Breast epithelium (tissue), 4 donors: ENCODE measurements around the gene CREB3L2. TPM values are rescaled to one million over a fixed set of nuclear protein-coding genes. Genes with fewer than 3 reads are reported as not detected.
A peak's percentile ranks its signal among the peaks of the same experiment; 100 is the strongest.

Experiments
- DNase-seq, 2 donors: peaks; one replicate each; pipeline ENCODE4 v3.0.0-alpha.2; 2019; ENCODE audit warnings: low spot score in 2 of 2
- H3K27ac ChIP-seq, 2 donors: fragments of 200-600 bp; sonication (generic) in 1 of 2; one replicate each; pipeline ENCODE4 v1.5.1; 2016 to 2019; ENCODE audit warnings: mild to moderate bottlenecking in 1 of 2
- H3K27me3 ChIP-seq, 2 donors: fragments of 200-600 bp; sonication (generic) in 1 of 2; one replicate each; pipeline versions ENCODE4 v1.5.1 to v1.6.0; 2017 to 2019; ENCODE audit warnings: control low read depth in 1 of 2, mild to moderate bottlenecking in 1 of 2
- H3K36me3 ChIP-seq: fragments of 200-600 bp; one replicate; pipeline ENCODE4 v1.5.1; 2019
- H3K4me1 ChIP-seq, 2 donors: fragments of 200-600 bp; sonication (generic); one replicate each; pipeline ENCODE4 v1.5.1; 2016 to 2019; ENCODE audit warnings: control low read depth in 1 of 2
- H3K4me3 ChIP-seq, 3 donors: fragments of 200-600 bp; sonication (generic); 1 replicate in 2 of 3; 2 replicates in 1 of 3; pipeline ENCODE4 v1.5.1; 2016 to 2019; ENCODE audit warnings: mild to moderate bottlenecking in 3 of 3, moderate library complexity in 2 of 3
- H3K9me3 ChIP-seq, 2 donors: fragments of 200-600 bp; sonication (generic) in 1 of 2; one replicate each; pipeline ENCODE4 v1.5.1; 2016 to 2019; ENCODE audit warnings: control low read depth in 1 of 2
- POLR2A ChIP-seq: fragments of 450-650 bp; IDR thresholded peaks from one replicate; pipeline ENCODE4 v1.6.1; 2016; ENCODE audit warnings: antibody characterized with exemption, mild to moderate bottlenecking, moderate library complexity
- POLR2AphosphoS5 ChIP-seq, 3 donors: sonication (generic); formaldehyde crosslinking; IDR thresholded peaks; one replicate each; pipeline ENCODE4 v1.6.1; 2017; ENCODE audit warnings: antibody characterized with exemption in 3 of 3
- intact Hi-C: fragments of 100-400 bp; cut with DNase I; formaldehyde crosslinking; loops from one replicate; pipeline ENCODE4 v1.15.1; 2023; ENCODE audit warnings: low total_unique reads
- total RNA-seq, 3 donors: library from RNA; depleted of rRNA; stranded (reverse); fragments of >200 nt; gene quantifications; one replicate each; pipeline ENCODE4 v1.1.0, GENCODE V29; 2016
- TF ChIP-seq, protein P1 (sequence below), 3 donors: fragments of 450-650 bp; IDR thresholded peaks; one replicate each; pipeline ENCODE4 v1.5.1; 2016 to 2017; ENCODE audit warnings: antibody characterized with exemption in 3 of 3, mild to moderate bottlenecking in 3 of 3, moderate library complexity in 3 of 3

CREB3L2 gene
- total RNA-seq, 3 donors from 2014 or later, result 23.0 to 46.5 (median 40.5) TPM

DNA sequence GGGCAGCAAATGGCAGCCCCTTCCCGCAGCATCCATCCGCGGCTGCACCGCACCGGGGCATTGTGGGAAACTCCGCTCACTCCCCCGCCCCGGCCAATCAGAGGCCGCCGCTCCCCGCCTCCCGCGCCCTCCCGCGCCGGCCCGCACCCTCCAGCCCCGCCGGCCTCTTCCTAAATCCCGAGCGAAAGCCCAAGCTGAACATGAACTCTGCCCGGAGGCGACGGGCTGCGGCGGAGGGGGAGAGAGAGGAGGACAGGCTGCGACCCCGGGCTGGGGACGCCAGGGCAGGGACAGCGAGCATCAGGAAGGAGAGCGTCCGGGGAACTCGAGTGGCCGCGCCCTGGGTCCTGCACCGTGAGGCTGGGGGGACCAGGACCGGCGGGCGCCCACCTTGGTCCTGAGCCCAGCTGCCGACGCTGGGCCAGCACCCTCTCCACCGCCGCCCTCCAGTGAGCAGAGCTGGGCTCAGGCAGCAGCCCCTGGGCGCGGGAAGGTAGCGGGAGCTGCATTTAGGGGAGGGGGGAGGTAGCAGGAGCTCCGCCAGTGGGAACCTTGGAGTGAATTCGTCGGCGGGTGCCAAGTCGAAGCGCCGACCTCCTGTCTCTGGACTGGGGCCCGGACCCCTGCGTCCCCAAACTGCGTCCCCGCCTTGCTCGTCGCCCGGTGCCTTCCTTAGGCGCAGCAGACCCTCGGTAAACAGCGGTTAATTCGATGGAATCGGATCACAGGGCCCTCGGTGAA is 154.9 kb downstream of the CREB3L2 start, which contains the start of gene DGKI:
Gene DGKI (minus strand): TSS at position 148 of the 741 bp plus-strand sequence.
- intact Hi-C loops, result no loop called here
- Histone ChIP-seq H3K4me1 (no peaks in the 10 kb centered on the region), H3K4me3 (peak within 1 kb of the TSS; percentile 25 to 66 (median 39)), H3K27ac (no peak within 1 kb of the TSS), H3K9me3 (no peaks in the 10 kb centered on the region), H3K27me3 (peaks cover 3 to 30% of the 10 kb centered on the region in 2 donors), H3K36me3 (no peaks in the 10 kb centered on the region)
- DNase-seq, result no peak
- no peak for TF ChIP-seq POLR2A
- no peak for TF ChIP-seq POLR2AphosphoS5 (IDR thresholded peaks at IDR 0.05)
- TF ChIP-seq, protein P1, sequence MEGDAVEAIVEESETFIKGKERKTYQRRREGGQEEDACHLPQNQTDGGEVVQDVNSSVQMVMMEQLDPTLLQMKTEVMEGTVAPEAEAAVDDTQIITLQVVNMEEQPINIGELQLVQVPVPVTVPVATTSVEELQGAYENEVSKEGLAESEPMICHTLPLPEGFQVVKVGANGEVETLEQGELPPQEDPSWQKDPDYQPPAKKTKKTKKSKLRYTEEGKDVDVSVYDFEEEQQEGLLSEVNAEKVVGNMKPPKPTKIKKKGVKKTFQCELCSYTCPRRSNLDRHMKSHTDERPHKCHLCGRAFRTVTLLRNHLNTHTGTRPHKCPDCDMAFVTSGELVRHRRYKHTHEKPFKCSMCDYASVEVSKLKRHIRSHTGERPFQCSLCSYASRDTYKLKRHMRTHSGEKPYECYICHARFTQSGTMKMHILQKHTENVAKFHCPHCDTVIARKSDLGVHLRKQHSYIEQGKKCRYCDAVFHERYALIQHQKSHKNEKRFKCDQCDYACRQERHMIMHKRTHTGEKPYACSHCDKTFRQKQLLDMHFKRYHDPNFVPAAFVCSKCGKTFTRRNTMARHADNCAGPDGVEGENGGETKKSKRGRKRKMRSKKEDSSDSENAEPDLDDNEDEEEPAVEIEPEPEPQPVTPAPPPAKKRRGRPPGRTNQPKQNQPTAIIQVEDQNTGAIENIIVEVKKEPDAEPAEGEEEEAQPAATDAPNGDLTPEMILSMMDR (IDR thresholded peaks at IDR 0.05), result no peak

DNA sequence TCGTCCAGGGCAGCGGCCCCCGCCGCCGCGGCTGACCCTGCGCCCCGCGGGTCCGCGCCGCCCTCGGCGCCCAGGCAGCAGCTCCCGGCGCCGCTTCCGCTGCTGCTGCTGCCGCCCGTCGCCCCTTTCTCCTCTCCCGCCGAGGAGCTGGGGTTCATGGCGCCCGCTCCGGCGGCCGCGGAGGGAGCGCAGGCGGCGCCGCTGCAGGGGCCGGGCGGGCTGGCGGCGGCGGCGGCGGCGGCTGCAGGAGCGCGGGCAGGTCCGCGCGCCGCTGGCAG is 155.4 kb downstream of the CREB3L2 start:
- TF ChIP-seq, protein P1 (IDR thresholded peaks at IDR 0.05), result no peak
- no peak for TF ChIP-seq POLR2AphosphoS5 (IDR thresholded peaks at IDR 0.05)
- no peak for TF ChIP-seq POLR2A
- no peak overlapping the region for H3K27ac ChIP-seq
- intact Hi-C loops, result no loop called here
- H3K9me3 ChIP-seq, result no peaks in the 10 kb centered on the region
- H3K27me3 ChIP-seq, result peaks cover 3 to 30% of the 10 kb centered on the region in 2 donors
- DNase-seq, result no peak
- H3K4me3 ChIP-seq, result peak overlapping the region; percentile 25 to 66 (median 39)
- no peaks in the 10 kb centered on the region for H3K36me3 ChIP-seq
- no peaks in the 10 kb centered on the region for H3K4me1 ChIP-seq

DNA sequence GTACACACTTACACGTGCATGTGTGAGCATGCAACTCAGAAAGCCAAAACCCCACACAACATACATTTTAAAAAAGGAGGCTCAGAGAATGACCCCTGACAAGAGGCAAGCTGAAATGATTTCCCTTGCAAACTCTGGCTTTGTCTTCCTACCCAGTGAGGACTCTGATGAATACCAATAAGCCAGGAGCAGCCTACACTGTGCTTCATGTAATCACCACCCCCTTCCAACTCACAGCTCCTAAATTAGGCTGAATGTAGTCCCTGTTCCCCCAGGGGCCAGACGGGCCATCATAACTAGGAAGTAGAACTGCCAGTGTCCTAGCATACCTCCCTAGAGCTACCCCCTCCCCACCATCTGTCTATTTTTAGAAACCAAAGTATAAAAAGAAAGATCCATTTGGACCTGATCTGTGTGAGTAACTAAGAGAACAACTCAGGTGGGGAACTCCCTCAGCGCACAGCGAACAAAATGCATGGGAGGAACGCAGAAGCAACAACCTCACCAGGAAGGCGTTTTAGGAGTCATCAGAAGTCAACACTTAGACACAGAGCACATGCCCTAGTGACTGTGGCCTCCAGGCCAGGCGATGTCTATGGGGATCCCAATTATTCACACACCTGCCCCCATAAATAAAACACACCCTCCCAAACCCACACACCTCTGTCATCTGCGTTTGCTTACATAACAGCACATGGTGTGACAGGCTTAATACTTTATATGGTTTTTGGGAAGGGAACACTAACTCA is 157.0 kb downstream of the CREB3L2 start:
- Histone ChIP-seq H3K27me3 (peaks cover 3 to 30% of the 10 kb centered on the region in 2 donors), H3K4me3 (no peak overlapping the region), H3K4me1 (no peaks in the 10 kb centered on the region), H3K9me3 (no peaks in the 10 kb centered on the region), H3K27ac (no peak overlapping the region), H3K36me3 (no peaks in the 10 kb centered on the region)
- TF ChIP-seq POLR2A (no peak), POLR2AphosphoS5 (IDR thresholded peaks at IDR 0.05) (no peak)
- TF ChIP-seq, protein P1 (IDR thresholded peaks at IDR 0.05), result no peak
- no peak for DNase-seq
- intact Hi-C loops, result no loop called here

DNA sequence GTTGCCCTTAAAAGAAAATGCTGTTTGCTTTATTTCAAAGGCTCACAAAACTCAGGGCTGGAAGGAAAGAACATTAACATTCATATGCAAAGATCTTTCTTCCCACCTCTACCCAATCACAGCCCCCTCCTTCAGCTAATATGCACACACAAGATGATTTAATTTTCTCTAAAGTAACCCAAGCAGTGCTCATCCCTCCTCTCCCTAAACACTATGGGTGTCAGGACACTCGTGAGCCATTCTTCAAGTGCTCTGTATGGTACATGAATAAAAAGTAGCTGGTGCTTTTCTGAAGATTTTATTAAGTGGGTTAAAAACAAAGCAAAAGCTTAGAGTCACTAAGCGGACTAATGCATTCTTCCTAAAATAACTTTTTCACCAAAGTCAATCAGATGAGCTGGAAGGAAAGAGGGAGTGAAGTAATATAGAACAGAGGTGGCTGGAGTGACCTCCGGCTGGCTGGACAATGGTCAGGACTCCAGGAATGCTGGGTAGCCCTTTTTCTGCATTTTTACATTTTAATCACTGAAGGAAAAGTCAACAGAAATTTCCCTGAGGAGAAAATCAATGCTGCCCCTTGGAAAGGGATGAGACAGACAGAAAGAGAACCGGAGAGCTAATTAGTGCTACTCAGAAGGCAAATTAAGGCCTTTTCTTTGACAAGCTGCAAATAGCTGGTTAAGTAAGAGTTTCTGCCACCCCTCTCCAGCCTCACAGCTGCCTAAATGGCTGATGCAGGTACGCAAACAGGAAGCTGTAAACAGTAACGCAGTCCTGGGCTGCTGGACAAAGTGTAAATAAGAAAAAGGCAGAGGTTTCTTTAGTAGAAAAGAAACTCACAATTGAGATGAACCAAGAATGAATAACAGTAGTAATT is 161.7 kb downstream of the CREB3L2 start:
- TF ChIP-seq, protein P1 (IDR thresholded peaks at IDR 0.05), result no peak
- TF ChIP-seq POLR2A, result no peak
- TF ChIP-seq POLR2AphosphoS5 (IDR thresholded peaks at IDR 0.05), result no peak
- H3K9me3 ChIP-seq, result no peaks in the 10 kb centered on the region
- no peak for DNase-seq
- H3K36me3 ChIP-seq, result no peaks in the 10 kb centered on the region
- intact Hi-C loops, result no loop called here
- H3K27ac ChIP-seq, result no peak overlapping the region
- peaks cover 0 to 14% of the 10 kb centered on the region in 2 donors for H3K27me3 ChIP-seq
- no peaks in the 10 kb centered on the region for H3K4me1 ChIP-seq
- H3K4me3 ChIP-seq, result no peak overlapping the region
